Endothelial cell of umbilical vein (primary cell): Measurements from ENCODE around the gene DYNLT1. TPM values are rescaled to one million over a fixed set of nuclear protein-coding genes. Genes with fewer than 3 reads are reported as not detected.

ENCODE experiments used
- BruUV-seq: library from RNA; stranded (reverse); fragments of 400-500 nt; replicated peaks from 2 replicates; lab custom pipeline; 2021; lab: Mats Ljungman, UMichigan
- CTCF ChIA-PET: fragments of 300-600, 350-600 bp; sonication (Branson Sonifier 250); formaldehyde crosslinking; loops from one replicate; lab custom pipeline; 2021; ENCODE audit warnings: antibody characterized with exemption, inconsistent platforms; lab: Charles Lee
- POLR2A ChIA-PET: fragments of 300-600, 350-600 bp; sonication (Branson Sonifier 250); formaldehyde crosslinking; loops from one replicate; lab custom pipeline; 2021; ENCODE audit warnings: antibody characterized with exemption, inconsistent platforms; lab: Charles Lee
- DNase-seq: peaks from one replicate; pipeline ENCODE4 v3.0.0-alpha.2; 2011; ENCODE audit warnings: low read depth, low spot score
- FAIRE-seq: peaks from 2 replicates; lab custom pipeline; 2011; peaks lifted over from hg19 to GRCh38; lab: Jason Lieb, UNC
- H2AFZ ChIP-seq: 2 replicates; pipeline ENCODE4 v1.6.0; 2012; ENCODE audit warnings: low read depth, low read length, control low read depth, inconsistent platforms
- H3K27ac ChIP-seq: 2 replicates; pipeline ENCODE4 v1.5.1; 2011; ENCODE audit warnings: low read depth, mild to moderate bottlenecking, control low read depth, low read length, moderate library complexity; ENCODE audit not compliant: insufficient read depth
- H3K27me3 ChIP-seq, 2 experiments: 2 replicates each; pipeline versions ENCODE4 v1.6.0 to v1.6.1; 2011; ENCODE audit warnings: low read length in 2 of 2, mixed read lengths in 1 of 2; ENCODE audit not compliant: control insufficient read depth in 2 of 2, insufficient read depth in 2 of 2
- H3K36me3 ChIP-seq, 2 experiments: 2 replicates in 1 of 2; 3 replicates in 1 of 2; pipeline ENCODE4 v1.5.1; 2011; ENCODE audit warnings: low read length in 2 of 2, mild to moderate bottlenecking in 1 of 2, moderate library complexity in 1 of 2; ENCODE audit not compliant: control insufficient read depth in 2 of 2, insufficient read depth in 2 of 2; ENCODE audit errors: extremely low read depth in 1 of 2
- H3K4me1 ChIP-seq: 3 replicates; pipeline ENCODE4 v1.5.1; 2011; ENCODE audit warnings: mild to moderate bottlenecking, low read length; ENCODE audit not compliant: control insufficient read depth, insufficient read depth; ENCODE audit errors: extremely low read depth
- H3K4me2 ChIP-seq: 2 replicates; pipeline ENCODE4 v1.6.1; 2011; ENCODE audit warnings: low read length, control low read depth, mixed read lengths; ENCODE audit not compliant: insufficient read depth
- H3K4me3 ChIP-seq, 3 experiments: fragments of 200-600 bp in 1 of 3; sonication (generic), shearing (Covaris generic) in 1 of 3; replicated peaks in 1 of 3; 2 replicates each; pipeline ENCODE4 v1.5.1; 2011 to 2016; ENCODE audit warnings: control low read depth in 3 of 3, low read length in 3 of 3, mild to moderate bottlenecking in 2 of 3, inconsistent platforms in 1 of 3, low read depth in 1 of 3, moderate library complexity in 1 of 3; ENCODE audit not compliant: insufficient read depth in 1 of 3
- H3K79me2 ChIP-seq: 2 replicates; pipeline ENCODE4 v1.6.0; 2012; ENCODE audit warnings: low read length, inconsistent platforms; ENCODE audit not compliant: control insufficient read depth, insufficient read depth
- H3K9ac ChIP-seq: replicated peaks from 2 replicates; pipeline ENCODE3; 2011; ENCODE audit warnings: low read length, control low read depth; ENCODE audit not compliant: insufficient read depth; ENCODE audit errors: extremely low read depth
- H3K9me1 ChIP-seq: replicated peaks from 3 replicates; pipeline ENCODE4 v1.6.0; 2011; ENCODE audit warnings: mild to moderate bottlenecking, low read length; ENCODE audit not compliant: control insufficient read depth, insufficient read depth; ENCODE audit errors: extremely low read depth
- H3K9me3 ChIP-seq: replicated peaks from 2 replicates; pipeline ENCODE4 v1.5.1; 2012; ENCODE audit warnings: low read length, inconsistent platforms; ENCODE audit not compliant: control insufficient read depth, insufficient read depth
- H4K20me1 ChIP-seq: replicated peaks from 2 replicates; pipeline ENCODE3; 2011; ENCODE audit warnings: mild to moderate bottlenecking, low read length; ENCODE audit not compliant: control insufficient read depth, insufficient read depth; ENCODE audit errors: extremely low read depth
- EZH2 ChIP-seq: IDR thresholded peaks from 2 replicates; pipeline ENCODE4 v1.6.1; 2012; ENCODE audit warnings: borderline replicate concordance, low read depth, mild to moderate bottlenecking, moderate library complexity, low read length, inconsistent platforms; ENCODE audit not compliant: severe bottlenecking
- FOS ChIP-seq: IDR thresholded peaks from 2 replicates; pipeline ENCODE4 v1.6.1; 2011; ENCODE audit warnings: mild to moderate bottlenecking, low read length, moderate library complexity, borderline replicate concordance; ENCODE audit not compliant: insufficient read depth
- POLR2A ChIP-seq: IDR thresholded peaks from 2 replicates; pipeline ENCODE4 v1.6.1; 2012; ENCODE audit warnings: low read depth, mild to moderate bottlenecking, control low read depth, low read length
- dilution Hi-C: fragments of 300-500 bp; cut with MboI; formaldehyde crosslinking; loops from one replicate; pipeline ENCODE4 v1.15.0; 2019; ENCODE audit warnings: low sequenced_read_pairs; ENCODE audit not compliant: extremely low pct_ligation_motif_present
- intact Hi-C: fragments of 100-400 bp; cut with micrococcal nuclease; formaldehyde crosslinking; loops from one replicate; pipeline ENCODE4 v1.10.0; 2022
- polyA plus RNA-seq, 4 experiments: library from polyadenylated mRNA; depleted of rRNA in 3 of 4; stranded (reverse) in 3 of 4; unstranded in 1 of 4; fragments of >200 nt; gene quantifications; 2 replicates each; pipeline versions ENCODE4 v1.2.1 to v1.2.3, GENCODE V29; 2011 to 2012; ENCODE audit warnings: missing spikeins in 1 of 4
- total RNA-seq: library from RNA; stranded (reverse); gene quantifications from 2 replicates; pipeline ENCODE4 v1.2.3, GENCODE V29; 2021
- TF ChIP-seq, protein P1 (sequence below), 2 donors: IDR thresholded peaks; 1 replicate in 1 of 2; 2 replicates in 1 of 2; pipeline ENCODE4 v1.5.1; 2011; ENCODE audit warnings: low read length in 2 of 2, mild to moderate bottlenecking in 2 of 2, moderate library complexity in 2 of 2, control low read depth in 1 of 2, inconsistent platforms in 1 of 2, low read depth in 1 of 2; ENCODE audit not compliant: insufficient read depth in 1 of 2; ENCODE audit errors: extremely low read depth in 1 of 2

Gene DYNLT1
- total and polyA plus RNA-seq, 2 donors (not counting 3 experiments of a cell fraction or from before 2014, with no cell fraction given): 162 to 267 TPM

DNA sequence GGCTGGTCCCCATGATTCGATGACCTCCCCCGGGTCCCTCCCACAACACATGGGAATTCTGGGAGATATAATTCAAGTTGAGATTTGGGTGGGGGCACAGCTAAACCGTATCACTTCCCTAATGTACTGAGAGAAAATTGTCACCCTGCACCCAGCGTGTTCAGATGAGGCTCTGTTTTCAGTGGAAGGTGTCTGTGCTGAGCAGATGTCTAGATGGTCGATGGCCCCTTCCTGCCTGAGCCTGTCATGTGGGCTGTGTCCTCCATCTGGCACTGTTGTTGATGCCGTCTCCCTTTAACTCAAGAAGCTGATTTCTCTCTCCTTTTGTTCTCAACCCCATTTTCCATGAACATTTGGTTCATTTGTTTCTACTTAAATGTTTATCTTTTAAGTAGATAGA is 47.7 kb downstream of the DYNLT1 start:
- H3K9ac ChIP-seq: no peak overlapping the region
- H3K4me1 ChIP-seq: no peaks in the 10 kb centered on the region
- no peak for FAIRE-seq
- no peaks in the 10 kb centered on the region for H3K79me2 ChIP-seq
- H3K27me3 ChIP-seq: no peaks in the 10 kb centered on the region
- no peak overlapping the region for H3K4me2 ChIP-seq
- no TSS peak for BruUV-seq
- no peaks in the 10 kb centered on the region for H3K9me1 ChIP-seq
- H2AFZ ChIP-seq: no peak overlapping the region
- POLR2A ChIA-PET: no interaction called here
- intact Hi-C loops (loop anchor here (5.0 kb wide), 1 partner anchor 90 kb away; no protein-coding TSS in a partner anchor), dilution Hi-C loops (no loop called here)
- CTCF ChIA-PET: interaction anchor here (0.8 to 6.5 kb wide), 2 partner anchors 376 to 383 kb away, joined by 4 to 46 read pairs; no protein-coding TSS in a partner anchor
- no peak for DNase-seq
- no peaks in the 10 kb centered on the region for H4K20me1 ChIP-seq
- no peak overlapping the region for H3K27ac ChIP-seq
- H3K9me3 ChIP-seq: no peaks in the 10 kb centered on the region
- H3K4me3 ChIP-seq: no peak overlapping the region
- peaks cover 4 to 24% of the 10 kb centered on the region in 2 experiments for H3K36me3 ChIP-seq
- TF ChIP-seq FOS: no peak

- Histone ChIP-seq H3K9me1 (no peaks in the 10 kb centered on the region), H3K4me2 (no peak overlapping the region), H2AFZ (no peak overlapping the region), H3K27ac (no peak overlapping the region), H3K27me3 (no peaks in the 10 kb centered on the region), H3K9ac (no peak overlapping the region), H3K79me2 (no peaks in the 10 kb centered on the region), H3K36me3 (peaks cover 4 to 30% of the 10 kb centered on the region in 2 experiments), H3K4me1 (peaks cover 3% of the 10 kb centered on the region), H4K20me1 (no peaks in the 10 kb centered on the region), H3K9me3 (no peaks in the 10 kb centered on the region), H3K4me3 (no peak overlapping the region)
- TF ChIP-seq POLR2A (no peak), EZH2 (no peak)
- TF ChIP-seq, protein P1, sequence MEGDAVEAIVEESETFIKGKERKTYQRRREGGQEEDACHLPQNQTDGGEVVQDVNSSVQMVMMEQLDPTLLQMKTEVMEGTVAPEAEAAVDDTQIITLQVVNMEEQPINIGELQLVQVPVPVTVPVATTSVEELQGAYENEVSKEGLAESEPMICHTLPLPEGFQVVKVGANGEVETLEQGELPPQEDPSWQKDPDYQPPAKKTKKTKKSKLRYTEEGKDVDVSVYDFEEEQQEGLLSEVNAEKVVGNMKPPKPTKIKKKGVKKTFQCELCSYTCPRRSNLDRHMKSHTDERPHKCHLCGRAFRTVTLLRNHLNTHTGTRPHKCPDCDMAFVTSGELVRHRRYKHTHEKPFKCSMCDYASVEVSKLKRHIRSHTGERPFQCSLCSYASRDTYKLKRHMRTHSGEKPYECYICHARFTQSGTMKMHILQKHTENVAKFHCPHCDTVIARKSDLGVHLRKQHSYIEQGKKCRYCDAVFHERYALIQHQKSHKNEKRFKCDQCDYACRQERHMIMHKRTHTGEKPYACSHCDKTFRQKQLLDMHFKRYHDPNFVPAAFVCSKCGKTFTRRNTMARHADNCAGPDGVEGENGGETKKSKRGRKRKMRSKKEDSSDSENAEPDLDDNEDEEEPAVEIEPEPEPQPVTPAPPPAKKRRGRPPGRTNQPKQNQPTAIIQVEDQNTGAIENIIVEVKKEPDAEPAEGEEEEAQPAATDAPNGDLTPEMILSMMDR (IDR thresholded peaks at IDR 0.05; ENCODE audit: extremely low read depth in 1 of 2, insufficient read depth in 1 of 2, low read depth in 1 of 2, low read length in 2 of 2): peak; percentile 27 to 38
- BruUV-seq: no TSS peak
- no peak for FAIRE-seq
- intact Hi-C loops: loop anchor here (2.0 to 5.0 kb wide), 2 partner anchors 34 to 88 kb away; partner anchors contain the start of gene TMEM181
- dilution Hi-C loops: no loop called here
- DNase-seq: peak; percentile 24
- CTCF ChIA-PET: interaction anchor here (0.7 to 6.5 kb wide), 14 partner anchors 8 to 420 kb away, joined by 3 to 46 read pairs (median 3); no protein-coding TSS in a partner anchor
- POLR2A ChIA-PET: no interaction called here
Observed at GRCh38 chr6:158595223-158595622, 49.3 kb downstream of the DYNLT1 start.
